Stomach (tissue), 4 donors: ENCODE results near the gene CMTR2.

Experiments used
- CTCF ChIP-seq, 7 experiments: fragments of 450-650 bp in 4 of 7; fragments of 200-600 bp in 3 of 7; sonication (generic) in 3 of 7; IDR thresholded peaks; one replicate each; pipeline ENCODE4 v1.5.1; 2016 to 2019; ENCODE audit warnings: antibody characterized with exemption in 7 of 7, control low read depth in 2 of 7, mild to moderate bottlenecking in 1 of 7
- EP300 ChIP-seq: sonication (generic); formaldehyde crosslinking; IDR thresholded peaks from one replicate; pipeline ENCODE4 v1.6.1; 2017; ENCODE audit warnings: antibody characterized with exemption
- POLR2A ChIP-seq, 4 donors: fragments of 450-650 bp; IDR thresholded peaks; one replicate each; pipeline ENCODE4 v1.6.1; 2016; ENCODE audit warnings: antibody characterized with exemption in 4 of 4, control low read depth in 2 of 4, mild to moderate bottlenecking in 1 of 4, moderate library complexity in 1 of 4
- POLR2AphosphoS5 ChIP-seq, 3 donors: sonication (generic); formaldehyde crosslinking; IDR thresholded peaks; one replicate each; pipeline ENCODE4 v1.6.1; 2016; ENCODE audit warnings: antibody characterized with exemption in 3 of 3

GRCh38 chr16:71263582-71263981 is 25.6 kb downstream of the CMTR2 start:
- TF ChIP-seq CTCF (IDR thresholded peaks at IDR 0.05) (no peak), POLR2AphosphoS5 (IDR thresholded peaks at IDR 0.05) (no peak), EP300 (no peak), POLR2A (IDR thresholded peaks at IDR 0.05) (no peak)
